ENCODE results near the gene PLPPR3. TPM values are rescaled to one million over a fixed set of nuclear protein-coding genes. Genes with fewer than 3 reads are reported as not detected.

Gene PLPPR3
- total and polyA plus RNA-seq, 9 of the 15 experiments (the other 6 are each of a cell fraction or from before 2014, with no cell fraction given), result 0.01 to 48.2 (median 8.6) TPM

DNA sequence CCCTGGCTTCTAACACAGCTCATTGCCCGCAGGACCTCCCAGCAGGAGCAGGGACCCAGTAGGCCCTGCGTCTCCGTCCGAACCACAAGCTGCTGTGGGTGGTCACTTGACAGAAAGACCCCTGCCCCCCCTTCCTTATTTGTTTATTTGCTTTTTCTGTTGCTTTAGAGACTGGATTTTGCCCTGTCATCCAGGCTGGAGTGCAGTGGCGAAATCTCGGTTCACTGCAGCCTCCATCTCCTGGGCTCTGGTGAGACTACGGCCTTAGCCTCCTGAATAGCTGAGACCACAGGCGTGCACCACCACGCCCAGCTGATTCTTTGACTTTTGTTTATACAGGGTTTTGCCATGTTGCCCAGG lies 32.1 kb downstream of the PLPPR3 start:
- CTCF ChIA-PET (ENCODE audit: low intra/inter-chr PET ratio), result no interaction called here
- DNase-seq (ENCODE audit: extremely low read depth in 1 of 4, low spot score in 3 of 4) (no peak), FAIRE-seq (peak; percentile 51), ATAC-seq (no peak)
- H3K79me2 ChIP-seq (ENCODE audit: control insufficient read depth, insufficient read depth, low read length), result peaks cover 7% of the 10 kb centered on the region; the same call in 1 of the 3 replicates
- no peaks in the 10 kb centered on the region for H4K20me1 ChIP-seq (replicated peaks; ENCODE audit: control insufficient read depth, insufficient read depth, low read length)
- peak overlapping the region; percentile 62 for H3K4me2 ChIP-seq (ENCODE audit: insufficient read depth, low read length)
- intact Hi-C loops (cut with micrococcal nuclease) (no loop called here), in situ Hi-C loops (cut with MboI) (no loop called here)
- H3K9me1 ChIP-seq (ENCODE audit: control insufficient read depth, insufficient read depth, low read length), result no peaks in the 10 kb centered on the region
- peak overlapping the region; percentile 69 to 82 for H3K9ac ChIP-seq (ENCODE audit: insufficient read depth in 1 of 2, low read depth in 2 of 2, low read length in 2 of 2)
- no peaks in the 10 kb centered on the region for H3K36me3 ChIP-seq (ENCODE audit: control insufficient read depth, insufficient read depth, low read length)
- peaks cover 3% of the 10 kb centered on the region; the same call in 1 of the 2 replicates for H3K9me3 ChIP-seq (replicated peaks; ENCODE audit: control insufficient read depth, insufficient read depth, low read depth, low read length)
- H3K4me3 ChIP-seq, result no peak overlapping the region
- peaks cover 43 to 70% of the 10 kb centered on the region in 2 experiments for H3K4me1 ChIP-seq (replicated peaks in 1 of 2; ENCODE audit: control insufficient read depth in 2 of 2, insufficient read depth in 2 of 2, low read length in 2 of 2)
- peak overlapping the region; percentile 79 for H3K27ac ChIP-seq (ENCODE audit: extremely low read depth, low read depth, low read length)
- WGBS (ENCODE audit: insufficient coverage, low coverage, missing lambda C conversion rate), result 66% methylated on average over 9 of the region's 9 CpGs
- BruUV-seq (replicated peaks), result no TSS peak
- POLR2A ChIA-PET, result interaction anchor here (1.0 to 1.1 kb wide), 3 partner anchors 8 to 86 kb away, joined by 3 to 4 read pairs (median 3); no protein-coding TSS in a partner anchor
- H2AFZ ChIP-seq (ENCODE audit: low read depth, low read length), result peak overlapping the region; percentile 85
- H3K27me3 ChIP-seq (ENCODE audit: control insufficient read depth in 2 of 2, insufficient read depth in 2 of 2, low read length in 2 of 2), result no peaks in the 10 kb centered on the region
- no peak for TF ChIP-seq POLR2H (tag; IDR thresholded peaks at IDR 0.05; ENCODE audit: low read depth)
- 0 out of 4 replicates have a peak, but pooled peaks of 1 of the 2 experiments have one; percentile 5 for TF ChIP-seq NONO (IDR thresholded peaks at IDR 0.05; ENCODE audit: low read depth in 2 of 2, low read length in 1 of 2)
- TF ChIP-seq ZFX (CRISPR knock-in tag; IDR thresholded peaks at IDR 0.05), result peak; percentile 10; the same call in 1 of the 2 replicates
- TF ChIP-seq, protein P1, sequence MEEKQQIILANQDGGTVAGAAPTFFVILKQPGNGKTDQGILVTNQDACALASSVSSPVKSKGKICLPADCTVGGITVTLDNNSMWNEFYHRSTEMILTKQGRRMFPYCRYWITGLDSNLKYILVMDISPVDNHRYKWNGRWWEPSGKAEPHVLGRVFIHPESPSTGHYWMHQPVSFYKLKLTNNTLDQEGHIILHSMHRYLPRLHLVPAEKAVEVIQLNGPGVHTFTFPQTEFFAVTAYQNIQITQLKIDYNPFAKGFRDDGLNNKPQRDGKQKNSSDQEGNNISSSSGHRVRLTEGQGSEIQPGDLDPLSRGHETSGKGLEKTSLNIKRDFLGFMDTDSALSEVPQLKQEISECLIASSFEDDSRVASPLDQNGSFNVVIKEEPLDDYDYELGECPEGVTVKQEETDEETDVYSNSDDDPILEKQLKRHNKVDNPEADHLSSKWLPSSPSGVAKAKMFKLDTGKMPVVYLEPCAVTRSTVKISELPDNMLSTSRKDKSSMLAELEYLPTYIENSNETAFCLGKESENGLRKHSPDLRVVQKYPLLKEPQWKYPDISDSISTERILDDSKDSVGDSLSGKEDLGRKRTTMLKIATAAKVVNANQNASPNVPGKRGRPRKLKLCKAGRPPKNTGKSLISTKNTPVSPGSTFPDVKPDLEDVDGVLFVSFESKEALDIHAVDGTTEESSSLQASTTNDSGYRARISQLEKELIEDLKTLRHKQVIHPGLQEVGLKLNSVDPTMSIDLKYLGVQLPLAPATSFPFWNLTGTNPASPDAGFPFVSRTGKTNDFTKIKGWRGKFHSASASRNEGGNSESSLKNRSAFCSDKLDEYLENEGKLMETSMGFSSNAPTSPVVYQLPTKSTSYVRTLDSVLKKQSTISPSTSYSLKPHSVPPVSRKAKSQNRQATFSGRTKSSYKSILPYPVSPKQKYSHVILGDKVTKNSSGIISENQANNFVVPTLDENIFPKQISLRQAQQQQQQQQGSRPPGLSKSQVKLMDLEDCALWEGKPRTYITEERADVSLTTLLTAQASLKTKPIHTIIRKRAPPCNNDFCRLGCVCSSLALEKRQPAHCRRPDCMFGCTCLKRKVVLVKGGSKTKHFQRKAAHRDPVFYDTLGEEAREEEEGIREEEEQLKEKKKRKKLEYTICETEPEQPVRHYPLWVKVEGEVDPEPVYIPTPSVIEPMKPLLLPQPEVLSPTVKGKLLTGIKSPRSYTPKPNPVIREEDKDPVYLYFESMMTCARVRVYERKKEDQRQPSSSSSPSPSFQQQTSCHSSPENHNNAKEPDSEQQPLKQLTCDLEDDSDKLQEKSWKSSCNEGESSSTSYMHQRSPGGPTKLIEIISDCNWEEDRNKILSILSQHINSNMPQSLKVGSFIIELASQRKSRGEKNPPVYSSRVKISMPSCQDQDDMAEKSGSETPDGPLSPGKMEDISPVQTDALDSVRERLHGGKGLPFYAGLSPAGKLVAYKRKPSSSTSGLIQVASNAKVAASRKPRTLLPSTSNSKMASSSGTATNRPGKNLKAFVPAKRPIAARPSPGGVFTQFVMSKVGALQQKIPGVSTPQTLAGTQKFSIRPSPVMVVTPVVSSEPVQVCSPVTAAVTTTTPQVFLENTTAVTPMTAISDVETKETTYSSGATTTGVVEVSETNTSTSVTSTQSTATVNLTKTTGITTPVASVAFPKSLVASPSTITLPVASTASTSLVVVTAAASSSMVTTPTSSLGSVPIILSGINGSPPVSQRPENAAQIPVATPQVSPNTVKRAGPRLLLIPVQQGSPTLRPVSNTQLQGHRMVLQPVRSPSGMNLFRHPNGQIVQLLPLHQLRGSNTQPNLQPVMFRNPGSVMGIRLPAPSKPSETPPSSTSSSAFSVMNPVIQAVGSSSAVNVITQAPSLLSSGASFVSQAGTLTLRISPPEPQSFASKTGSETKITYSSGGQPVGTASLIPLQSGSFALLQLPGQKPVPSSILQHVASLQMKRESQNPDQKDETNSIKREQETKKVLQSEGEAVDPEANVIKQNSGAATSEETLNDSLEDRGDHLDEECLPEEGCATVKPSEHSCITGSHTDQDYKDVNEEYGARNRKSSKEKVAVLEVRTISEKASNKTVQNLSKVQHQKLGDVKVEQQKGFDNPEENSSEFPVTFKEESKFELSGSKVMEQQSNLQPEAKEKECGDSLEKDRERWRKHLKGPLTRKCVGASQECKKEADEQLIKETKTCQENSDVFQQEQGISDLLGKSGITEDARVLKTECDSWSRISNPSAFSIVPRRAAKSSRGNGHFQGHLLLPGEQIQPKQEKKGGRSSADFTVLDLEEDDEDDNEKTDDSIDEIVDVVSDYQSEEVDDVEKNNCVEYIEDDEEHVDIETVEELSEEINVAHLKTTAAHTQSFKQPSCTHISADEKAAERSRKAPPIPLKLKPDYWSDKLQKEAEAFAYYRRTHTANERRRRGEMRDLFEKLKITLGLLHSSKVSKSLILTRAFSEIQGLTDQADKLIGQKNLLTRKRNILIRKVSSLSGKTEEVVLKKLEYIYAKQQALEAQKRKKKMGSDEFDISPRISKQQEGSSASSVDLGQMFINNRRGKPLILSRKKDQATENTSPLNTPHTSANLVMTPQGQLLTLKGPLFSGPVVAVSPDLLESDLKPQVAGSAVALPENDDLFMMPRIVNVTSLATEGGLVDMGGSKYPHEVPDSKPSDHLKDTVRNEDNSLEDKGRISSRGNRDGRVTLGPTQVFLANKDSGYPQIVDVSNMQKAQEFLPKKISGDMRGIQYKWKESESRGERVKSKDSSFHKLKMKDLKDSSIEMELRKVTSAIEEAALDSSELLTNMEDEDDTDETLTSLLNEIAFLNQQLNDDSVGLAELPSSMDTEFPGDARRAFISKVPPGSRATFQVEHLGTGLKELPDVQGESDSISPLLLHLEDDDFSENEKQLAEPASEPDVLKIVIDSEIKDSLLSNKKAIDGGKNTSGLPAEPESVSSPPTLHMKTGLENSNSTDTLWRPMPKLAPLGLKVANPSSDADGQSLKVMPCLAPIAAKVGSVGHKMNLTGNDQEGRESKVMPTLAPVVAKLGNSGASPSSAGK (IDR thresholded peaks at IDR 0.05), result no peak
- TF ChIP-seq ZBTB7A (IDR thresholded peaks at IDR 0.05; ENCODE audit: borderline replicate concordance, control insufficient read depth, low read depth, low read length), result peak; percentile 58; the same call in 1 of the 2 replicates
- no peak for TF ChIP-seq CREB3 (tag; conservative IDR thresholded peaks at IDR 0.05; ENCODE audit: low read depth)
- peak; percentile 64 for TF ChIP-seq ZNF316 (IDR thresholded peaks at IDR 0.05)
- peak; percentile 58; the same call in 1 of the 2 replicates for TF ChIP-seq NFRKB (IDR thresholded peaks at IDR 0.05; ENCODE audit: low read depth)
- peak; percentile 35 for TF ChIP-seq MAFF (IDR thresholded peaks at IDR 0.05; ENCODE audit: low read length)
- TF ChIP-seq ARHGAP35 (IDR thresholded peaks at IDR 0.05; ENCODE audit: partially characterized antibody), result no peak
- TF ChIP-seq C11orf30 (IDR thresholded peaks at IDR 0.05; ENCODE audit: low read depth), result peak; percentile 67

Data from K562 (cell line).